GM21390 (cell line): ENCODE data around the gene SNRPB2.

Experiments used
- ATAC-seq: cut with Tn5 transposase; IDR thresholded peaks from one replicate; pipeline ENCODE4 v1.9.1; 2021; ENCODE audit not compliant: unreplicated experiment

The SNRPB2 gene

GRCh38 chr20:16729565-16730460 is at the start of gene SNRPB2:
Gene SNRPB2 (plus strand): TSS chr20:16730026. CDS start chr20:16731703, 1,677 bp downstream.
- ATAC-seq: peak; percentile 97

- ATAC-seq: no peak
Observed at GRCh38 chr20:16684416-16684815, 45.4 kb upstream of the SNRPB2 start.

GRCh38 chr20:16689906-16690305 is 39.9 kb upstream of the SNRPB2 start:
- ATAC-seq: no peak

GRCh38 chr20:16691381-16691780 is 38.4 kb upstream of the SNRPB2 start:
- ATAC-seq: no peak

GRCh38 chr20:16692009-16692408 is 37.8 kb upstream of the SNRPB2 start:
- no peak for ATAC-seq

- no peak for ATAC-seq
Observed at GRCh38 chr20:16692442-16692841, 37.4 kb upstream of the SNRPB2 start.

- no peak for ATAC-seq
Observed at GRCh38 chr20:16693278-16693677, 36.5 kb upstream of the SNRPB2 start.

- ATAC-seq: no peak
Observed at GRCh38 chr20:16694161-16694560, 35.7 kb upstream of the SNRPB2 start.

GRCh38 chr20:16695628-16696027 is 34.2 kb upstream of the SNRPB2 start:
- no peak for ATAC-seq

- ATAC-seq: no peak
Observed at GRCh38 chr20:16699293-16699692, 30.5 kb upstream of the SNRPB2 start.

- peak; percentile 71 for ATAC-seq
Observed at GRCh38 chr20:16701296-16701695, 28.5 kb upstream of the SNRPB2 start.

- ATAC-seq: no peak
Observed at GRCh38 chr20:16703570-16703969, 26.3 kb upstream of the SNRPB2 start.

- ATAC-seq: no peak
Observed at GRCh38 chr20:16707674-16708073, 22.2 kb upstream of the SNRPB2 start.

- no peak for ATAC-seq
Observed at GRCh38 chr20:16708602-16709001, 21.2 kb upstream of the SNRPB2 start.

- peak; percentile 92 for ATAC-seq
Observed at GRCh38 chr20:16709017-16709416, 20.8 kb upstream of the SNRPB2 start.

- ATAC-seq: no peak
Observed at GRCh38 chr20:16710781-16711180, 19.0 kb upstream of the SNRPB2 start.

- no peak for ATAC-seq
Observed at GRCh38 chr20:16711661-16712258, 18.1 kb upstream of the SNRPB2 start.

GRCh38 chr20:16712511-16712947 is 17.3 kb upstream of the SNRPB2 start:
- ATAC-seq: no peak

GRCh38 chr20:16713066-16713465 is 16.8 kb upstream of the SNRPB2 start:
- ATAC-seq: no peak

GRCh38 chr20:16714242-16714641 is 15.6 kb upstream of the SNRPB2 start:
- ATAC-seq: no peak

GRCh38 chr20:16714751-16715150 is 15.1 kb upstream of the SNRPB2 start:
- no peak for ATAC-seq

GRCh38 chr20:16719421-16719820 is 10.4 kb upstream of the SNRPB2 start:
- ATAC-seq: no peak
